WERI-Rb-1 (cell line): ENCODE measurements around the gene APOBR.

Experiments
- DNase-seq: peaks from one replicate; pipeline ENCODE4 v3.0.0-alpha.2; 2020
- H3K27ac ChIP-seq: fragments of 250-450 bp; sonication (Bioruptor Pico); 2 replicates; pipeline ENCODE4 v1.5.1; 2020; ENCODE audit warnings: mild to moderate bottlenecking, moderate library complexity
- H3K27me3 ChIP-seq: fragments of 250-450 bp; sonication (Bioruptor Pico); 2 replicates; pipeline ENCODE4 v1.5.1; 2021; ENCODE audit warnings: mild to moderate bottlenecking, low read depth, moderate library complexity; ENCODE audit not compliant: insufficient read depth, severe bottlenecking
- H3K36me3 ChIP-seq: fragments of 250-450 bp; sonication (Bioruptor Pico); 2 replicates; pipeline ENCODE4 v1.5.1; 2020; ENCODE audit warnings: mild to moderate bottlenecking, moderate library complexity
- H3K4me3 ChIP-seq: 2 replicates; pipeline ENCODE4 v1.5.1; 2011; ENCODE audit warnings: low read depth, mild to moderate bottlenecking, control low read depth, low read length
- H3K9me3 ChIP-seq: fragments of 250-450 bp; sonication (Bioruptor Pico); 2 replicates; pipeline ENCODE4 v1.5.1; 2021; ENCODE audit warnings: mild to moderate bottlenecking, moderate library complexity; ENCODE audit not compliant: severe bottlenecking
- CTCF ChIP-seq: IDR thresholded peaks from 2 replicates; pipeline ENCODE4 v1.5.1; 2011; ENCODE audit warnings: low read depth, mild to moderate bottlenecking, control low read depth, inconsistent platforms, low read length

The APOBR gene

GRCh38 chr16:28529124-28529523, 34.7 kb downstream of the APOBR start:
- H3K27ac ChIP-seq: no peak overlapping the region
- TF ChIP-seq CTCF: no peak
- no peak for DNase-seq

GRCh38 chr16:28531777-28532744, 37.6 kb downstream of the APOBR start:
- Histone ChIP-seq H3K4me3 (no peak overlapping the region), H3K36me3 (no peaks in the 10 kb centered on the region), H3K27me3 (no peaks in the 10 kb centered on the region), H3K9me3 (no peaks in the 10 kb centered on the region), H3K27ac (no peak overlapping the region)
- no peak for TF ChIP-seq CTCF
- DNase-seq: no peak

More at GRCh38 chr16:28529124-28529523, 34.7 kb downstream of the APOBR start:
- H3K27me3 ChIP-seq: no peaks in the 10 kb centered on the region
- no peaks in the 10 kb centered on the region for H3K9me3 ChIP-seq
- H3K4me3 ChIP-seq: no peak overlapping the region
- no peaks in the 10 kb centered on the region for H3K36me3 ChIP-seq

- no peak overlapping the region for H3K27ac ChIP-seq
- H3K4me3 ChIP-seq: no peak overlapping the region
- no peaks in the 10 kb centered on the region for H3K27me3 ChIP-seq
- no peaks in the 10 kb centered on the region for H3K9me3 ChIP-seq
- no peak for DNase-seq
- no peaks in the 10 kb centered on the region for H3K36me3 ChIP-seq
- TF ChIP-seq CTCF: no peak
Observed at GRCh38 chr16:28532940-28533647, 38.7 kb downstream of the APOBR start.

- Histone ChIP-seq H3K9me3 (no peaks in the 10 kb centered on the region), H3K36me3 (no peaks in the 10 kb centered on the region), H3K4me3 (no peak overlapping the region), H3K27me3 (no peaks in the 10 kb centered on the region), H3K27ac (no peak overlapping the region)
- DNase-seq: no peak
- no peak for TF ChIP-seq CTCF
Observed at GRCh38 chr16:28534542-28535373, 40.3 kb downstream of the APOBR start.

- H3K27ac ChIP-seq: no peak overlapping the region
- TF ChIP-seq CTCF: no peak
- no peak overlapping the region for H3K4me3 ChIP-seq
- no peaks in the 10 kb centered on the region for H3K36me3 ChIP-seq
- DNase-seq: no peak
- no peaks in the 10 kb centered on the region for H3K9me3 ChIP-seq
- no peaks in the 10 kb centered on the region for H3K27me3 ChIP-seq
Observed at GRCh38 chr16:28537076-28537475, 42.6 kb downstream of the APOBR start.
